Ishikawa (cell line): ENCODE measurements around the gene AGMO.

ENCODE experiments used
- CEBPB ChIP-seq: IDR thresholded peaks from 2 replicates; pipeline ENCODE4 v1.6.1; 2012
- CREB1 ChIP-seq: IDR thresholded peaks from 2 replicates; pipeline ENCODE4 v1.6.1; 2012; ENCODE audit warnings: low read depth
- EGR1 ChIP-seq: IDR thresholded peaks from 2 replicates; pipeline ENCODE4 v1.6.1; 2012
- EP300 ChIP-seq: IDR thresholded peaks from 2 replicates; pipeline ENCODE4 v1.6.1; 2012; ENCODE audit warnings: borderline replicate concordance
- FOXM1 ChIP-seq: IDR thresholded peaks from 2 replicates; pipeline ENCODE4 v1.6.1; 2012; ENCODE audit warnings: low read depth, borderline replicate concordance
- NFIC ChIP-seq: IDR thresholded peaks from 2 replicates; pipeline ENCODE4 v1.6.1; 2012
- RAD21 ChIP-seq: IDR thresholded peaks from 2 replicates; pipeline ENCODE4 v1.6.1; 2012; ENCODE audit warnings: low read depth
- TAF1 ChIP-seq: IDR thresholded peaks from 2 replicates; pipeline ENCODE4 v1.6.1; 2012; ENCODE audit warnings: low read depth, mild to moderate bottlenecking
- TCF12 ChIP-seq: IDR thresholded peaks from 2 replicates; pipeline ENCODE4 v1.6.1; 2012; ENCODE audit warnings: low read depth
- TEAD4 ChIP-seq: IDR thresholded peaks from 2 replicates; pipeline ENCODE4 v1.6.1; 2012
- YY1 ChIP-seq: IDR thresholded peaks from 2 replicates; pipeline ENCODE4 v1.6.1; 2012; ENCODE audit warnings: low read depth
- ZBTB7A ChIP-seq: IDR thresholded peaks from 2 replicates; pipeline ENCODE4 v1.6.1; 2012; ENCODE audit warnings: low read depth
- TF ChIP-seq, protein P1 (sequence below): IDR thresholded peaks from 2 replicates; pipeline ENCODE4 v1.6.1; 2012
- TF ChIP-seq, protein P2 (sequence below): IDR thresholded peaks from 2 replicates; pipeline ENCODE4 v1.6.1; 2012; ENCODE audit warnings: low read depth, mild to moderate bottlenecking
- TF ChIP-seq, protein P3 (sequence below): IDR thresholded peaks from 2 replicates; pipeline ENCODE4 v1.6.1; 2012

AGMO gene

DNA sequence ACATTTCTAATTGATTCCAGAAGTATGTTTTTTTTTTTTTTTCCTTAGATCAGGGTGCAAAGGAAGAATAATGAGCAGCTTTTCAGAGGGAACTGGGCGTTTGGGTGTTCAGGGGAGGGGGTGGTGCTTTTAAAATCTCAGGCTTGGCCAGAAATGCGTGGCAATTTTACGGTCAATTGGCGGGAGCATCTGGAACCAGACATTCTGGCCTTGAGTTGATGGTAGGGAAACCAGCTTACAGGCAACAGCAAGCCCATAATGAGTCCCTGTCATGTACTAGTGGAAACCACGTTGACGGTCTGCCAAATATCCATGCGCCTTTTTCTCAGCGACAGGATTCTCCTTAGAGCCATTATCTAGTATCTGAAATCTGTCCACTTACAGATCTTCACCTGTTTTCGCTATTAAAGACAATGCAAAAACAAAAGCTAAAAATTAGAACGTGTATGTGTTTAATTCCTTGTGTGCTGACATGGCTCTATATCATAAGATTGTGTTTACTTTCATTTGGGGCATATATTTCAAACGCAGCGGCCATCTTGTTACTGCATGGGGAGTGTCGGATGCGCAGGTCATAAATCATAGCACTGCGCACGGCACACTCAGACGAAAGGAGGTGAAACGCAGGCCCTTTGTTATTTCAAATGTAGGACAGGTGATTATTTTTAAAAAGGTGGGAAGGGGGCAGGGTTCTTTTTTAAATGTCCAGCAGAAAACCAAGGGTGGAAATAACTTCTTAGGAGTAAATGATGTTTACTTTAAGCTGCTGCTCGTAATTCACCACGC is 209.2 kb downstream of the AGMO start:
- no peak for TF ChIP-seq TCF12
- no peak for TF ChIP-seq TEAD4
- TF ChIP-seq ZBTB7A: no peak
- TF ChIP-seq YY1: no peak
- no peak for TF ChIP-seq CREB1
- no peak for TF ChIP-seq EP300
- TF ChIP-seq, protein P1, sequence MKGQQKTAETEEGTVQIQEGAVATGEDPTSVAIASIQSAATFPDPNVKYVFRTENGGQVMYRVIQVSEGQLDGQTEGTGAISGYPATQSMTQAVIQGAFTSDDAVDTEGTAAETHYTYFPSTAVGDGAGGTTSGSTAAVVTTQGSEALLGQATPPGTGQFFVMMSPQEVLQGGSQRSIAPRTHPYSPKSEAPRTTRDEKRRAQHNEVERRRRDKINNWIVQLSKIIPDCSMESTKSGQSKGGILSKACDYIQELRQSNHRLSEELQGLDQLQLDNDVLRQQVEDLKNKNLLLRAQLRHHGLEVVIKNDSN: no peak
- no peak for TF ChIP-seq CEBPB
- TF ChIP-seq, protein P2, sequence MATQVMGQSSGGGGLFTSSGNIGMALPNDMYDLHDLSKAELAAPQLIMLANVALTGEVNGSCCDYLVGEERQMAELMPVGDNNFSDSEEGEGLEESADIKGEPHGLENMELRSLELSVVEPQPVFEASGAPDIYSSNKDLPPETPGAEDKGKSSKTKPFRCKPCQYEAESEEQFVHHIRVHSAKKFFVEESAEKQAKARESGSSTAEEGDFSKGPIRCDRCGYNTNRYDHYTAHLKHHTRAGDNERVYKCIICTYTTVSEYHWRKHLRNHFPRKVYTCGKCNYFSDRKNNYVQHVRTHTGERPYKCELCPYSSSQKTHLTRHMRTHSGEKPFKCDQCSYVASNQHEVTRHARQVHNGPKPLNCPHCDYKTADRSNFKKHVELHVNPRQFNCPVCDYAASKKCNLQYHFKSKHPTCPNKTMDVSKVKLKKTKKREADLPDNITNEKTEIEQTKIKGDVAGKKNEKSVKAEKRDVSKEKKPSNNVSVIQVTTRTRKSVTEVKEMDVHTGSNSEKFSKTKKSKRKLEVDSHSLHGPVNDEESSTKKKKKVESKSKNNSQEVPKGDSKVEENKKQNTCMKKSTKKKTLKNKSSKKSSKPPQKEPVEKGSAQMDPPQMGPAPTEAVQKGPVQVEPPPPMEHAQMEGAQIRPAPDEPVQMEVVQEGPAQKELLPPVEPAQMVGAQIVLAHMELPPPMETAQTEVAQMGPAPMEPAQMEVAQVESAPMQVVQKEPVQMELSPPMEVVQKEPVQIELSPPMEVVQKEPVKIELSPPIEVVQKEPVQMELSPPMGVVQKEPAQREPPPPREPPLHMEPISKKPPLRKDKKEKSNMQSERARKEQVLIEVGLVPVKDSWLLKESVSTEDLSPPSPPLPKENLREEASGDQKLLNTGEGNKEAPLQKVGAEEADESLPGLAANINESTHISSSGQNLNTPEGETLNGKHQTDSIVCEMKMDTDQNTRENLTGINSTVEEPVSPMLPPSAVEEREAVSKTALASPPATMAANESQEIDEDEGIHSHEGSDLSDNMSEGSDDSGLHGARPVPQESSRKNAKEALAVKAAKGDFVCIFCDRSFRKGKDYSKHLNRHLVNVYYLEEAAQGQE: no peak
- no peak for TF ChIP-seq NFIC
- no peak for TF ChIP-seq EGR1
- TF ChIP-seq TAF1: no peak
- TF ChIP-seq RAD21: no peak
- TF ChIP-seq, protein P3, sequence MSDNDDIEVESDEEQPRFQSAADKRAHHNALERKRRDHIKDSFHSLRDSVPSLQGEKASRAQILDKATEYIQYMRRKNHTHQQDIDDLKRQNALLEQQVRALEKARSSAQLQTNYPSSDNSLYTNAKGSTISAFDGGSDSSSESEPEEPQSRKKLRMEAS: no peak
- no peak for TF ChIP-seq FOXM1

DNA sequence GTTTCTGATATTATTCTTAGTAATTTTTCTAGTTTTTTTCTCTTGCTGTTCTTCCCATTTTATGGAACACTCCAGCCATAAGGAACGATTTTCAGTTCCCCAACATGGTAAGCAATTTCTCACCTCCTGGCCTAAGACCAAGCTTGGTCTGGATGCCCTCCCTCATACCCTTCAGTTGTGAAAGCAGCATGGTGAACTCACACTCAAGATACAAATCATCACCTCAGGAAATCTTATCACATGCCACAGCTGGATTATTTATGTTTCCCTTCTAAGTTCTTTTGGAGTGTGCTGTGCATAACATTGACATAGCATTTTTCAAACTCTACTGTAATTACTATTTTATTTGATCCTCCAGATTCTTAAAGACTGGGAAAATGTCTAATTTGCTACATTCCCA is 216.6 kb downstream of the AGMO start:
- TF ChIP-seq CREB1: no peak
- no peak for TF ChIP-seq ZBTB7A
- TF ChIP-seq, protein P3: no peak
- TF ChIP-seq YY1: no peak
- TF ChIP-seq TAF1: no peak
- TF ChIP-seq TEAD4: no peak
- TF ChIP-seq, protein P1: no peak
- TF ChIP-seq EP300: no peak
- no peak for TF ChIP-seq CEBPB
- no peak for TF ChIP-seq NFIC
- TF ChIP-seq, protein P2: no peak
- no peak for TF ChIP-seq EGR1
- no peak for TF ChIP-seq FOXM1
- TF ChIP-seq RAD21: no peak
- no peak for TF ChIP-seq TCF12

DNA sequence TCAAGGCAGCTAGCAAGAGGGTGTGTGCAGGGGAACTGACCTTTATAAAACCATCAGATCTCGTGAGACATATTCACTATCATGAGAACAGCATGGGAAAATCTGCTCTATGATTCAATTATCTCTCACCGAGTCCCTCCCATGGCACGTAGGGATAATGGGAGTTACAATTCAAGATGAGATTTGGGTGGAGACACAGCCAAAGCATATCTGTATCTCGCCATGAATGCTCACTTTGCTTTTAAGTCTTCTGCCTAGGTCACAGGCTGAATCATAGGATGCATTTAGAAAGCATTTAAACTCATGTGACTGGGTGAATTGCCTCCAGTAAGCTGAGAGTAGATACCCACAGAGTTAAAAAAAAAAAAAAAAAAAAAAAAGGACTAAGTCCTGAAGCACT is 220.0 kb downstream of the AGMO start:
- TF ChIP-seq CEBPB (no peak), EGR1 (no peak), EP300 (no peak), TEAD4 (no peak)

DNA sequence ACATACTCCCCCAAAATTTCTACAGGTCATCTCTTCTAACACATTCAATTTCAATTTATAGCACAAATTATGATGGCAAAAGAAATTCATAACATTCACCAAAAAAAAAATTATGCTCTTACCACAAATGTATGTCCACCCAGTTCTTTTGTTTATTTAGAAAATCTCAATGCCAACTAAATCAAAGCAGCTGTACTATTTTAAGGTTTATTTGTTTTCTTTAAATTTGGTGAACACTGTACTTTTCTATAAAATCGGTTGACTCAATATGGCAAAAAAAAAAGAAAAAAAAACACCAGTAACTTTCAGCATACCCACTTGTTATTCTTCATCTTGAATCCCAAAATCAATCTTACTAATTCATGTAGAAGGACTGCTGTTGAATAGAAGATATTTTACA is 225.7 kb downstream of the AGMO start:
- TF ChIP-seq, protein P1: no peak
- TF ChIP-seq NFIC: no peak
- TF ChIP-seq ZBTB7A: no peak
- no peak for TF ChIP-seq CEBPB
- TF ChIP-seq EP300: no peak
- no peak for TF ChIP-seq RAD21
- TF ChIP-seq, protein P3: no peak
- TF ChIP-seq TAF1: no peak
- no peak for TF ChIP-seq YY1

DNA sequence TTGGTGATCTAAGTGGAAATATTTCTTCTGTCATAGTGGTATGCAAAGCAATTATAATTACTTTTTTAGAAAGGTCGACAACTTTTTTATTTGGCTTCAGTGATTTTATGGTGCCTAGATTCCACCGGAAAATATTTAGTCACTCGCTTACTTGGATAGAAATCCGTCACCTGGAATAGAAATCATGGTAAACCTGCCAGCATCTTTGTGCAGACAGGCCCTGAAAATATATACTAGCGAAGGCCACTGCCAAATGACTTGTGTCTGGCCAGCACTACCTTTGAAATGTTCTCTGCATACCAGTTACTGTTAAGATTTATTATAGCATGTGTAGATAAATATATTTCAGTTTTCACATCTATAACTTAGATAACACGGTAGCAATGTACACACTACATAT is 226.4 kb downstream of the AGMO start:
- TF ChIP-seq TEAD4: no peak
- TF ChIP-seq EP300: no peak
- no peak for TF ChIP-seq YY1
- no peak for TF ChIP-seq NFIC
- TF ChIP-seq, protein P3: no peak
- TF ChIP-seq, protein P1: no peak
- no peak for TF ChIP-seq FOXM1
- TF ChIP-seq ZBTB7A: no peak
- TF ChIP-seq EGR1: no peak
